ENCODE results near the gene THNSL1.

GRCh38 chr10:24983130-24983529, 33.3 kb upstream of the THNSL1 start:
- TF ChIP-seq, protein P1, sequence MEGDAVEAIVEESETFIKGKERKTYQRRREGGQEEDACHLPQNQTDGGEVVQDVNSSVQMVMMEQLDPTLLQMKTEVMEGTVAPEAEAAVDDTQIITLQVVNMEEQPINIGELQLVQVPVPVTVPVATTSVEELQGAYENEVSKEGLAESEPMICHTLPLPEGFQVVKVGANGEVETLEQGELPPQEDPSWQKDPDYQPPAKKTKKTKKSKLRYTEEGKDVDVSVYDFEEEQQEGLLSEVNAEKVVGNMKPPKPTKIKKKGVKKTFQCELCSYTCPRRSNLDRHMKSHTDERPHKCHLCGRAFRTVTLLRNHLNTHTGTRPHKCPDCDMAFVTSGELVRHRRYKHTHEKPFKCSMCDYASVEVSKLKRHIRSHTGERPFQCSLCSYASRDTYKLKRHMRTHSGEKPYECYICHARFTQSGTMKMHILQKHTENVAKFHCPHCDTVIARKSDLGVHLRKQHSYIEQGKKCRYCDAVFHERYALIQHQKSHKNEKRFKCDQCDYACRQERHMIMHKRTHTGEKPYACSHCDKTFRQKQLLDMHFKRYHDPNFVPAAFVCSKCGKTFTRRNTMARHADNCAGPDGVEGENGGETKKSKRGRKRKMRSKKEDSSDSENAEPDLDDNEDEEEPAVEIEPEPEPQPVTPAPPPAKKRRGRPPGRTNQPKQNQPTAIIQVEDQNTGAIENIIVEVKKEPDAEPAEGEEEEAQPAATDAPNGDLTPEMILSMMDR (IDR thresholded peaks at IDR 0.05): no peak
- no peak for TF ChIP-seq POLR2A (IDR thresholded peaks at IDR 0.05)
